ENCODE results near the gene C2orf15.
A peak's percentile ranks its signal among the peaks of the same experiment; 100 is the strongest.
"Not testable (repeated sequence)": the region's sequence is repeated elsewhere in the genome, so short reads cannot be mapped to it uniquely, and the experiment has no call there.

Gene C2orf15

GRCh38 chr2:99166218-99166617, 24.7 kb downstream of the C2orf15 start:
- no peak for DNase-seq (ENCODE audit: low spot score)

- no peak for DNase-seq (ENCODE audit: low spot score)
Measured at GRCh38 chr2:99169534-99169933, 28.0 kb downstream of the C2orf15 start.

GRCh38 chr2:99171377-99172140, 30.1 kb downstream of the C2orf15 start:
- no peak for DNase-seq (ENCODE audit: low spot score)

- peak; percentile 89 for DNase-seq (ENCODE audit: low spot score)
Measured at GRCh38 chr2:99180755-99181623, 39.5 kb downstream of the C2orf15 start, which contains the start of the genes MITD1 and MRPL30. Gene MITD1 (minus strand): TSS chr2:99181058. CDS start chr2:99180981, 77 bp downstream. Gene MRPL30 (plus strand): TSS chr2:99181184. CDS start chr2:99186204, 5,020 bp downstream.

GRCh38 chr2:99181624-99182000, 40.1 kb downstream of the C2orf15 start:
- DNase-seq (ENCODE audit: low spot score) = no peak

GRCh38 chr2:99183025-99183424, 41.5 kb downstream of the C2orf15 start:
- no peak for DNase-seq (ENCODE audit: low spot score)

GRCh38 chr2:99184811-99185210, 43.3 kb downstream of the C2orf15 start:
- no peak for DNase-seq (ENCODE audit: low spot score)

GRCh38 chr2:99187011-99187410, 45.5 kb downstream of the C2orf15 start:
- DNase-seq (ENCODE audit: low spot score) = no peak

GRCh38 chr2:99188357-99188756, 46.9 kb downstream of the C2orf15 start:
- DNase-seq (ENCODE audit: low spot score) = no peak

- DNase-seq (ENCODE audit: low spot score) = no peak
Measured at GRCh38 chr2:99190548-99190947, 49.0 kb downstream of the C2orf15 start.

GRCh38 chr2:99192364-99192763, 50.9 kb downstream of the C2orf15 start:
- not testable (repeated sequence) for DNase-seq (ENCODE audit: low spot score)

GRCh38 chr2:99198103-99198841, 56.8 kb downstream of the C2orf15 start:
- no peak for DNase-seq (ENCODE audit: low spot score)

GRCh38 chr2:99200076-99200800, 58.7 kb downstream of the C2orf15 start:
- no peak for DNase-seq (ENCODE audit: low spot score)

All from hematopoietic multipotent progenitor cell treated with erythropoietin and hydrocortisone succinate and interleukin-3 and kit ligand, for 15 days (in vitro differentiated cells).